Loucy (cell line): Measurements from ENCODE around the gene RPL26.

Experiments
- CTCF ChIP-seq: fragments of 200-600 bp; sonication (generic); conservative IDR thresholded peaks from 2 replicates; pipeline ENCODE4 v1.5.1; 2014; ENCODE audit warnings: mild to moderate bottlenecking, antibody characterized with exemption, low read length
- EZH2phosphoT487 ChIP-seq: fragments of 200-600 bp; IDR thresholded peaks from 2 replicates; pipeline ENCODE4 v1.6.1; 2018; ENCODE audit warnings: antibody characterized with exemption, mild to moderate bottlenecking, moderate library complexity, borderline replicate concordance

- no peak for TF ChIP-seq CTCF
- TF ChIP-seq EZH2phosphoT487 = no peak
These were observed 48.0 kb upstream of the RPL26 start for GRCh38 chr17:8430966-8431365.
